HL-60 (cell line): ENCODE measurements around the gene APOBEC3B.

Experiments
- DNase-seq, 2 experiments: peaks; one replicate each; pipeline ENCODE4 v3.0.0-alpha.2; 2010 to 2020; ENCODE audit warnings: low read depth in 1 of 2, low spot score in 1 of 2
- H3K27ac ChIP-seq: fragments of 250-450 bp; sonication (Bioruptor Pico); replicated peaks from 2 replicates; pipeline ENCODE4 v1.5.1; 2020; ENCODE audit warnings: mild to moderate bottlenecking, moderate library complexity
- H3K27me3 ChIP-seq: fragments of 250-450 bp; sonication (Bioruptor Pico); 2 replicates; pipeline ENCODE4 v1.5.1; 2021; ENCODE audit warnings: mild to moderate bottlenecking, moderate library complexity; ENCODE audit not compliant: insufficient read depth, poor library complexity, severe bottlenecking
- H3K4me3 ChIP-seq: replicated peaks from 2 replicates; pipeline ENCODE4 v1.5.1; 2011; ENCODE audit warnings: mild to moderate bottlenecking, control low read depth, low read length; ENCODE audit not compliant: insufficient read depth
- GABPA ChIP-seq: IDR thresholded peaks from 2 replicates; pipeline ENCODE4 v1.6.1; 2012; ENCODE audit warnings: low read depth
- POLR2AphosphoS5 ChIP-seq: IDR thresholded peaks from 2 replicates; pipeline ENCODE4 v1.6.1; 2012; ENCODE audit warnings: low read depth
- SPI1 ChIP-seq: IDR thresholded peaks from 2 replicates; pipeline ENCODE4 v1.6.1; 2012; ENCODE audit warnings: low read depth, mild to moderate bottlenecking, borderline replicate concordance
- TF ChIP-seq, protein P1 (sequence below): IDR thresholded peaks from one replicate; pipeline ENCODE4 v1.5.1; 2011; ENCODE audit warnings: low read length, control low read depth, inconsistent platforms; ENCODE audit not compliant: insufficient read depth
- TF ChIP-seq, protein P2 (sequence below): IDR thresholded peaks from 2 replicates; pipeline ENCODE4 v1.6.1; 2012; ENCODE audit warnings: low read depth; ENCODE audit not compliant: insufficient replicate concordance

APOBEC3B gene

DNA sequence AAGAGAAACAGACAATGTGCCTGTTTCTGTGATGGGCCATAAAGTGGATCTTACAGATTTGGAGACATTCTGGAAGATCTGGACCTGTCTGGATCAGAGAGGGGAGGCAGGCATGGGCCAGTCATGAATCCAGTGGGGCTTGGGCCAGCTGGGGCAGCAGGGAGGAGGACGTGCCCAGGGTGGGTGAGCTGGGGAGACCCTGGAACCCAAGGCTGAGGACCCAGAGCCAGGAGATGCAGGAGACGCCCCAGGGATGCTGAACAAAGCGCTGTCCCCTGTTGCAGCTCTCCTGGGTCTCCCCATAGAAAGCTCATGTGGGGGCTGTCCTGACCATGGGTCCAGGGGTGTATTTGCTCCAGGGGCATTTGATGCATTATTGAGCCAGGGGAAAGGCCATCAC, 26.2 kb upstream of the APOBEC3B start:
- no peak overlapping the region for H3K4me3 ChIP-seq
- H3K27me3 ChIP-seq: no peaks in the 10 kb centered on the region
- no peak for TF ChIP-seq SPI1
- no peak for TF ChIP-seq GABPA
- TF ChIP-seq POLR2AphosphoS5: no peak
- TF ChIP-seq, protein P1, sequence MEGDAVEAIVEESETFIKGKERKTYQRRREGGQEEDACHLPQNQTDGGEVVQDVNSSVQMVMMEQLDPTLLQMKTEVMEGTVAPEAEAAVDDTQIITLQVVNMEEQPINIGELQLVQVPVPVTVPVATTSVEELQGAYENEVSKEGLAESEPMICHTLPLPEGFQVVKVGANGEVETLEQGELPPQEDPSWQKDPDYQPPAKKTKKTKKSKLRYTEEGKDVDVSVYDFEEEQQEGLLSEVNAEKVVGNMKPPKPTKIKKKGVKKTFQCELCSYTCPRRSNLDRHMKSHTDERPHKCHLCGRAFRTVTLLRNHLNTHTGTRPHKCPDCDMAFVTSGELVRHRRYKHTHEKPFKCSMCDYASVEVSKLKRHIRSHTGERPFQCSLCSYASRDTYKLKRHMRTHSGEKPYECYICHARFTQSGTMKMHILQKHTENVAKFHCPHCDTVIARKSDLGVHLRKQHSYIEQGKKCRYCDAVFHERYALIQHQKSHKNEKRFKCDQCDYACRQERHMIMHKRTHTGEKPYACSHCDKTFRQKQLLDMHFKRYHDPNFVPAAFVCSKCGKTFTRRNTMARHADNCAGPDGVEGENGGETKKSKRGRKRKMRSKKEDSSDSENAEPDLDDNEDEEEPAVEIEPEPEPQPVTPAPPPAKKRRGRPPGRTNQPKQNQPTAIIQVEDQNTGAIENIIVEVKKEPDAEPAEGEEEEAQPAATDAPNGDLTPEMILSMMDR: no peak
- TF ChIP-seq, protein P2, sequence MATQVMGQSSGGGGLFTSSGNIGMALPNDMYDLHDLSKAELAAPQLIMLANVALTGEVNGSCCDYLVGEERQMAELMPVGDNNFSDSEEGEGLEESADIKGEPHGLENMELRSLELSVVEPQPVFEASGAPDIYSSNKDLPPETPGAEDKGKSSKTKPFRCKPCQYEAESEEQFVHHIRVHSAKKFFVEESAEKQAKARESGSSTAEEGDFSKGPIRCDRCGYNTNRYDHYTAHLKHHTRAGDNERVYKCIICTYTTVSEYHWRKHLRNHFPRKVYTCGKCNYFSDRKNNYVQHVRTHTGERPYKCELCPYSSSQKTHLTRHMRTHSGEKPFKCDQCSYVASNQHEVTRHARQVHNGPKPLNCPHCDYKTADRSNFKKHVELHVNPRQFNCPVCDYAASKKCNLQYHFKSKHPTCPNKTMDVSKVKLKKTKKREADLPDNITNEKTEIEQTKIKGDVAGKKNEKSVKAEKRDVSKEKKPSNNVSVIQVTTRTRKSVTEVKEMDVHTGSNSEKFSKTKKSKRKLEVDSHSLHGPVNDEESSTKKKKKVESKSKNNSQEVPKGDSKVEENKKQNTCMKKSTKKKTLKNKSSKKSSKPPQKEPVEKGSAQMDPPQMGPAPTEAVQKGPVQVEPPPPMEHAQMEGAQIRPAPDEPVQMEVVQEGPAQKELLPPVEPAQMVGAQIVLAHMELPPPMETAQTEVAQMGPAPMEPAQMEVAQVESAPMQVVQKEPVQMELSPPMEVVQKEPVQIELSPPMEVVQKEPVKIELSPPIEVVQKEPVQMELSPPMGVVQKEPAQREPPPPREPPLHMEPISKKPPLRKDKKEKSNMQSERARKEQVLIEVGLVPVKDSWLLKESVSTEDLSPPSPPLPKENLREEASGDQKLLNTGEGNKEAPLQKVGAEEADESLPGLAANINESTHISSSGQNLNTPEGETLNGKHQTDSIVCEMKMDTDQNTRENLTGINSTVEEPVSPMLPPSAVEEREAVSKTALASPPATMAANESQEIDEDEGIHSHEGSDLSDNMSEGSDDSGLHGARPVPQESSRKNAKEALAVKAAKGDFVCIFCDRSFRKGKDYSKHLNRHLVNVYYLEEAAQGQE: no peak
- H3K27ac ChIP-seq: no peak overlapping the region
- no peak for DNase-seq

DNA sequence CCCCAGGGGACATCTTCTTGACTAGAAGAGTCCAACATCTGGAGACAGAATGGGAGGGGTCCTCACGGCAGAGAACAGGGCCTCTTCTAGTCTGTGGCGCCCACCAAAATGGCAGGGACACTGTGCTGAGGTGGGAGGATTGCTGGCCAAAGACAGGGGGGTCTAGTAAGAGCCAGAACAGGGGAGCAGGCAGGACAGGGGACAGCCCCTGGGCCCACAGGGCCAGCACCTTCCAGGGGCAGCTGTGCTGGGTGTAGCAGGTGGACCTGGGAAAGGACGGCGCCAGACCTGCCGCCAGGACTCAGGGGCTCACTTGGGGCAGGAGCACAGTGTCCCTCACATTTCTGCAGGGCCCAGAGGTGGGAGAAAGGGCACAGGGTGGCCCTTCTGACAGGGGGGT, 25.6 kb upstream of the APOBEC3B start:
- Histone ChIP-seq H3K4me3 (no peak overlapping the region), H3K27me3 (no peaks in the 10 kb centered on the region), H3K27ac (no peak overlapping the region)
- no peak for DNase-seq
- TF ChIP-seq GABPA (no peak), POLR2AphosphoS5 (no peak), SPI1 (no peak)
- TF ChIP-seq, protein P2: no peak
- TF ChIP-seq, protein P1: no peak

DNA sequence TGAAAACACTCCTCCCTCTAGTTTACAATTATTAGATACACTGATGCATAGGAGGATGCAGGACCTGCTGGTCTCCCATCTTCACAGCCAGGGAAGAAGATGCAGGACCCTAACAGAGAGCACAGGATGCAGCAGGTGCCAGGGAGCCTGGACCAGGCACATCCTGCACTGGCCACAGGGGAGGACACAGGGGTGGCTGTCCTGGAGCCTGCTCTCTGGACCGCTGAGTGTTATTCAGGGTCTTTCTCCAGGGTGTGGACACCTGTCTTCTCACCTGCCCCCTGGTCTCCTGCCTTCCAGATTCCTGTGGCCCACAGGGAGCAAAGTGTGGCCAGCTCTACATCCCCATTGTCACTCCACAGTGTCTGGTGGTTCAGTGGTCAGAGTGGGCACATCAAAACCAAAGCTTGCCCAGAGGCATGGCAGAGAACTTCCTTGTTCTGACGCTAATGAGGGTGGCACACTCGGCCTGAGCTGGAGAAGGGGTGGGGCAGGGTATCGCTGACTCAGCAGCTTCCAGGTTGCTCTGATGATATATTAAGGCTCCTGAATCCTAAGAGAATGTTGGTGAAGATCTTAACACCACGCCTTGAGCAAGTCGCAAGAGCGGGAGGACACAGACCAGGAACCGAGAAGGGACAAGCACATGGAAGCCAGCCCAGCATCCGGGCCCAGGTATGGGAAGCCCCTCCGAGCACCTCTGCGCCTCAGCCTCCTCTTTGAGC, 24.9 kb upstream of the APOBEC3B start, which contains the start of gene APOBEC3A:
APOBEC3A (plus strand) TSS at position 564 of the 725 bp plus-strand sequence; CDS start at position 647, 83 bp downstream.
- no peak for TF ChIP-seq GABPA
- TF ChIP-seq, protein P1: no peak
- no peak for TF ChIP-seq SPI1
- TF ChIP-seq POLR2AphosphoS5: no peak
- TF ChIP-seq, protein P2: no peak
- H3K27me3 ChIP-seq: peaks cover 3% of the 10 kb centered on the region
- DNase-seq: peak in 1 of 2 experiments; percentile 37
- H3K4me3 ChIP-seq: no peak within 1 kb of the TSS
- H3K27ac ChIP-seq: no peak within 1 kb of the TSS
